ENCODE data around the gene ANO1. TPM values are rescaled to one million over a fixed set of nuclear protein-coding genes. Genes with fewer than 3 reads are reported as not detected.

The ANO1 gene
- total RNA-seq, 2 donors from 2014 or later = 0.33 TPM; not detected in 1

Other genes starting within 250 kb of the ANO1 start
- gene FADD, start 125.0 kb downstream of the ANO1 start, total RNA-seq = 10 to 100 TPM; 22.7 to 34.4 TPM
- gene PPFIA1, start 192.4 kb downstream of the ANO1 start, total RNA-seq = 10 to 100 TPM; 31.4 to 37.9 TPM